Endothelial cell of umbilical vein (primary cell): Measurements from ENCODE around the gene ATP11B. TPM values are rescaled to one million over a fixed set of nuclear protein-coding genes. Genes with fewer than 3 reads are reported as not detected.

Source experiments
- BruUV-seq: library from RNA; stranded (reverse); fragments of 400-500 nt; replicated peaks from 2 replicates; lab custom pipeline; 2021; lab: Mats Ljungman, UMichigan
- CTCF ChIA-PET: fragments of 300-600, 350-600 bp; sonication (Branson Sonifier 250); formaldehyde crosslinking; loops from one replicate; lab custom pipeline; 2021; ENCODE audit warnings: antibody characterized with exemption, inconsistent platforms; lab: Charles Lee
- POLR2A ChIA-PET: fragments of 300-600, 350-600 bp; sonication (Branson Sonifier 250); formaldehyde crosslinking; loops from one replicate; lab custom pipeline; 2021; ENCODE audit warnings: antibody characterized with exemption, inconsistent platforms; lab: Charles Lee
- DNase-seq: peaks from one replicate; pipeline ENCODE4 v3.0.0-alpha.2; 2011; ENCODE audit warnings: low read depth, low spot score
- FAIRE-seq: peaks from 2 replicates; lab custom pipeline; 2011; peaks lifted over from hg19 to GRCh38; lab: Jason Lieb, UNC
- H2AFZ ChIP-seq: 2 replicates; pipeline ENCODE4 v1.6.0; 2012; ENCODE audit warnings: low read depth, low read length, control low read depth, inconsistent platforms
- H3K27ac ChIP-seq: 2 replicates; pipeline ENCODE4 v1.5.1; 2011; ENCODE audit warnings: low read depth, mild to moderate bottlenecking, control low read depth, low read length, moderate library complexity; ENCODE audit not compliant: insufficient read depth
- H3K27me3 ChIP-seq, 2 experiments: 2 replicates each; pipeline versions ENCODE4 v1.6.0 to v1.6.1; 2011; ENCODE audit warnings: low read length in 2 of 2, mixed read lengths in 1 of 2; ENCODE audit not compliant: control insufficient read depth in 2 of 2, insufficient read depth in 2 of 2
- H3K36me3 ChIP-seq, 2 experiments: 2 replicates in 1 of 2; 3 replicates in 1 of 2; pipeline ENCODE4 v1.5.1; 2011; ENCODE audit warnings: low read length in 2 of 2, mild to moderate bottlenecking in 1 of 2, moderate library complexity in 1 of 2; ENCODE audit not compliant: control insufficient read depth in 2 of 2, insufficient read depth in 2 of 2; ENCODE audit errors: extremely low read depth in 1 of 2
- H3K4me1 ChIP-seq: 3 replicates; pipeline ENCODE4 v1.5.1; 2011; ENCODE audit warnings: mild to moderate bottlenecking, low read length; ENCODE audit not compliant: control insufficient read depth, insufficient read depth; ENCODE audit errors: extremely low read depth
- H3K4me2 ChIP-seq: 2 replicates; pipeline ENCODE4 v1.6.1; 2011; ENCODE audit warnings: low read length, control low read depth, mixed read lengths; ENCODE audit not compliant: insufficient read depth
- H3K4me3 ChIP-seq, 3 experiments: fragments of 200-600 bp in 1 of 3; sonication (generic), shearing (Covaris generic) in 1 of 3; replicated peaks in 1 of 3; 2 replicates each; pipeline ENCODE4 v1.5.1; 2011 to 2016; ENCODE audit warnings: control low read depth in 3 of 3, low read length in 3 of 3, mild to moderate bottlenecking in 2 of 3, inconsistent platforms in 1 of 3, low read depth in 1 of 3, moderate library complexity in 1 of 3; ENCODE audit not compliant: insufficient read depth in 1 of 3
- H3K79me2 ChIP-seq: 2 replicates; pipeline ENCODE4 v1.6.0; 2012; ENCODE audit warnings: low read length, inconsistent platforms; ENCODE audit not compliant: control insufficient read depth, insufficient read depth
- H3K9ac ChIP-seq: replicated peaks from 2 replicates; pipeline ENCODE3; 2011; ENCODE audit warnings: low read length, control low read depth; ENCODE audit not compliant: insufficient read depth; ENCODE audit errors: extremely low read depth
- H3K9me1 ChIP-seq: replicated peaks from 3 replicates; pipeline ENCODE4 v1.6.0; 2011; ENCODE audit warnings: mild to moderate bottlenecking, low read length; ENCODE audit not compliant: control insufficient read depth, insufficient read depth; ENCODE audit errors: extremely low read depth
- H3K9me3 ChIP-seq: replicated peaks from 2 replicates; pipeline ENCODE4 v1.5.1; 2012; ENCODE audit warnings: low read length, inconsistent platforms; ENCODE audit not compliant: control insufficient read depth, insufficient read depth
- H4K20me1 ChIP-seq: replicated peaks from 2 replicates; pipeline ENCODE3; 2011; ENCODE audit warnings: mild to moderate bottlenecking, low read length; ENCODE audit not compliant: control insufficient read depth, insufficient read depth; ENCODE audit errors: extremely low read depth
- CTCF ChIP-seq, 2 donors: IDR thresholded peaks; 1 replicate in 1 of 2; 2 replicates in 1 of 2; pipeline ENCODE4 v1.5.1; 2011; ENCODE audit warnings: low read length in 2 of 2, mild to moderate bottlenecking in 2 of 2, moderate library complexity in 2 of 2, control low read depth in 1 of 2, inconsistent platforms in 1 of 2, low read depth in 1 of 2; ENCODE audit not compliant: insufficient read depth in 1 of 2; ENCODE audit errors: extremely low read depth in 1 of 2
- EZH2 ChIP-seq: IDR thresholded peaks from 2 replicates; pipeline ENCODE4 v1.6.1; 2012; ENCODE audit warnings: borderline replicate concordance, low read depth, mild to moderate bottlenecking, moderate library complexity, low read length, inconsistent platforms; ENCODE audit not compliant: severe bottlenecking
- FOS ChIP-seq: IDR thresholded peaks from 2 replicates; pipeline ENCODE4 v1.6.1; 2011; ENCODE audit warnings: mild to moderate bottlenecking, low read length, moderate library complexity, borderline replicate concordance; ENCODE audit not compliant: insufficient read depth
- GATA2 ChIP-seq: IDR thresholded peaks from 2 replicates; pipeline ENCODE4 v1.7.0; 2011; ENCODE audit warnings: low read depth, mild to moderate bottlenecking, moderate library complexity, mixed read lengths, low read length; ENCODE audit not compliant: insufficient read length, insufficient read depth
- JUN ChIP-seq: IDR thresholded peaks from 2 replicates; pipeline ENCODE4 v1.6.1; 2011; ENCODE audit warnings: borderline replicate concordance, low read depth; ENCODE audit not compliant: insufficient read length, insufficient read depth
- MAX ChIP-seq: IDR thresholded peaks from 2 replicates; pipeline ENCODE4 v1.6.1; 2011; ENCODE audit not compliant: insufficient read depth, insufficient read length
- MYC ChIP-seq: IDR thresholded peaks from one replicate; pipeline ENCODE4 v1.6.1; 2011; ENCODE audit warnings: mild to moderate bottlenecking, low read depth, low read length
- POLR2A ChIP-seq: IDR thresholded peaks from 2 replicates; pipeline ENCODE4 v1.6.1; 2012; ENCODE audit warnings: low read depth, mild to moderate bottlenecking, control low read depth, low read length
- POLR2AphosphoS5 ChIP-seq: IDR thresholded peaks from 2 replicates; pipeline ENCODE4 v1.6.1; 2012; ENCODE audit warnings: low read depth, mild to moderate bottlenecking, control low read depth, low read length, moderate library complexity; ENCODE audit not compliant: insufficient read depth
- dilution Hi-C: fragments of 300-500 bp; cut with MboI; formaldehyde crosslinking; loops from one replicate; pipeline ENCODE4 v1.15.0; 2019; ENCODE audit warnings: low sequenced_read_pairs; ENCODE audit not compliant: extremely low pct_ligation_motif_present
- intact Hi-C: fragments of 100-400 bp; cut with micrococcal nuclease; formaldehyde crosslinking; loops from one replicate; pipeline ENCODE4 v1.10.0; 2022
- polyA plus RNA-seq, 4 experiments: library from polyadenylated mRNA; depleted of rRNA in 3 of 4; stranded (reverse) in 3 of 4; unstranded in 1 of 4; fragments of >200 nt; gene quantifications; 2 replicates each; pipeline versions ENCODE4 v1.2.1 to v1.2.3, GENCODE V29; 2011 to 2012; ENCODE audit warnings: missing spikeins in 1 of 4
- total RNA-seq: library from RNA; stranded (reverse); gene quantifications from 2 replicates; pipeline ENCODE4 v1.2.3, GENCODE V29; 2021

ATP11B gene
- total and polyA plus RNA-seq, 2 donors (not counting 3 experiments of a cell fraction or from before 2014, with no cell fraction given): 10.1 to 49.3 TPM

DNA sequence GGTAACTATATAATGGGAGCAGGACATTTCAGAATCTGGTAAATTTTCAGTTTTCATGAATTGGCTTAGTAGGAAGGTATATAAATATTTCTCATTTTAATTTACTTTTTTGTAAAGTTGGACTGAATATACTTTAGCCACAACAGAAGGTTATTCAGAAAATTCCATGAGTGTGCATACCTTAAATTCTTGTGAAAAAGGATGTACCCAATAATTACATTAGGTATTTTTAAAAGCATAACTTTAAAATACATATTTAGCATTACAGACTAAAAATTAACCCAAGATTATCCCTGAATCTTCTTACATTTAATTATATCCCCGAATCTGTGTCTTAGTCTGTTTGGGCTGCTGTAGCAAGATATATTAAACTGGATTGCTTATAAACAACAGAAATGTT is 24.9 kb upstream of the ATP11B start:
- H3K9me1 ChIP-seq: no peaks in the 10 kb centered on the region
- H2AFZ ChIP-seq: no peak overlapping the region
- H3K4me2 ChIP-seq: no peak overlapping the region
- dilution Hi-C loops: no loop called here
- FAIRE-seq (no peak), DNase-seq (no peak)
- H3K79me2 ChIP-seq: no peaks in the 10 kb centered on the region
- no peaks in the 10 kb centered on the region for H3K9me3 ChIP-seq
- no peaks in the 10 kb centered on the region for H3K27me3 ChIP-seq
- no peaks in the 10 kb centered on the region for H3K36me3 ChIP-seq
- intact Hi-C loops: no loop called here
- no peak for TF ChIP-seq FOS
- no peak for TF ChIP-seq MAX
- TF ChIP-seq CTCF (IDR thresholded peaks at IDR 0.05; ENCODE audit: extremely low read depth in 1 of 2, insufficient read depth in 1 of 2, low read depth in 1 of 2, low read length in 2 of 2): no peak
- TF ChIP-seq GATA2: no peak
- no peaks in the 10 kb centered on the region for H3K4me1 ChIP-seq
- no peak overlapping the region for H3K9ac ChIP-seq
- no TSS peak for BruUV-seq
- no peak overlapping the region for H3K4me3 ChIP-seq
- no peak overlapping the region for H3K27ac ChIP-seq
- CTCF ChIA-PET: no interaction called here
- POLR2A ChIA-PET: no interaction called here
- H4K20me1 ChIP-seq: no peaks in the 10 kb centered on the region

DNA sequence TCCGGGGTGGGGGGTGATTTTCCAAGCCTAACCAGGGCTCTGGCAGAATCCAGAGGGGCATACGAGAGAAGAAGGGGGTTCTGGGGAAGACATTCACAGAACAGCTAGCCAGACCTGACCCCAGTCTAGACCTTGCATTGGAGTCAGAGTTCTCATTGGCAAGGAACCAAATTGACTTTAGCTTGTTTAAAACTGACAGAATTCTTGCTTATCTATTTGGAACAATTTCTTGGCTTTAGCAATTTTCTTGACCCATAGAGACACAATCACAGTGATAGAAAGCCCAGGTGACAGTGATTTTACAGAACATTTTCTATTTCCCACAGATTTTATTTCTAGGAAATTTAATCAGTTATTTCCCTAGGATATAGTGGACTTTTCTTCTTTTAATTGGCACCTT is 23.6 kb upstream of the ATP11B start:
- dilution Hi-C loops: no loop called here
- no peak for FAIRE-seq
- H3K79me2 ChIP-seq: no peaks in the 10 kb centered on the region
- H3K9ac ChIP-seq: no peak overlapping the region
- H3K27ac ChIP-seq: no peak overlapping the region
- TF ChIP-seq FOS (no peak), POLR2AphosphoS5 (no peak), MAX (no peak), JUN (no peak), POLR2A (no peak), GATA2 (no peak), CTCF (IDR thresholded peaks at IDR 0.05; ENCODE audit: extremely low read depth in 1 of 2, insufficient read depth in 1 of 2, low read depth in 1 of 2, low read length in 2 of 2) (no peak), MYC (no peak), EZH2 (no peak)
- CTCF ChIA-PET: interaction anchor here (1.2 kb wide), 1 partner anchor 9 kb away, joined by 3 read pairs; no protein-coding TSS in a partner anchor
- no peaks in the 10 kb centered on the region for H3K36me3 ChIP-seq
- H3K27me3 ChIP-seq: no peaks in the 10 kb centered on the region
- no peaks in the 10 kb centered on the region for H4K20me1 ChIP-seq
- H3K4me1 ChIP-seq: no peaks in the 10 kb centered on the region
- H3K4me2 ChIP-seq: no peak overlapping the region
- no peaks in the 10 kb centered on the region for H3K9me1 ChIP-seq
- POLR2A ChIA-PET: no interaction called here
- intact Hi-C loops: no loop called here
- H3K4me3 ChIP-seq: no peak overlapping the region
- no TSS peak for BruUV-seq
- no peaks in the 10 kb centered on the region for H3K9me3 ChIP-seq
- no peak for DNase-seq
- no peak overlapping the region for H2AFZ ChIP-seq
